GM21723 (cell line): ENCODE data around the gene SNTG2.
A peak's percentile ranks its signal among the peaks of the same experiment; 100 is the strongest.
"Not testable (repeated sequence)": the region's sequence is repeated elsewhere in the genome, so short reads cannot be mapped to it uniquely, and the experiment has no call there.

Source experiments
- ATAC-seq: cut with Tn5 transposase; IDR thresholded peaks from one replicate; pipeline ENCODE4 v1.9.1; 2021; ENCODE audit warnings: mild to moderate bottlenecking, moderate library complexity; ENCODE audit not compliant: unreplicated experiment

The SNTG2 gene

GRCh38 chr2:950080-950966, at the start of gene SNTG2:
Gene SNTG2 (plus strand): TSS chr2:950849. CDS start chr2:950997, 148 bp downstream.
- ATAC-seq = peak; percentile 54

- ATAC-seq = no peak
Observed at GRCh38 chr2:902584-902983, 48.1 kb upstream of the SNTG2 start.

GRCh38 chr2:903223-903900, 47.3 kb upstream of the SNTG2 start:
- ATAC-seq = no peak

GRCh38 chr2:904246-905024, 46.2 kb upstream of the SNTG2 start:
- ATAC-seq = no peak

- no peak for ATAC-seq
Observed at GRCh38 chr2:905091-905832, 45.4 kb upstream of the SNTG2 start.

- no peak for ATAC-seq
Observed at GRCh38 chr2:905833-906140, 44.9 kb upstream of the SNTG2 start.

- ATAC-seq = no peak
Observed at GRCh38 chr2:907706-908105, 42.9 kb upstream of the SNTG2 start.

- no peak for ATAC-seq
Observed at GRCh38 chr2:908568-908967, 42.1 kb upstream of the SNTG2 start.

- ATAC-seq = not testable (repeated sequence)
Observed at GRCh38 chr2:909764-910379, 40.8 kb upstream of the SNTG2 start.

- ATAC-seq = no peak
Observed at GRCh38 chr2:910698-911097, 40.0 kb upstream of the SNTG2 start.

GRCh38 chr2:915979-916378, 34.7 kb upstream of the SNTG2 start:
- ATAC-seq = no peak

GRCh38 chr2:916935-917334, 33.7 kb upstream of the SNTG2 start:
- no peak for ATAC-seq

GRCh38 chr2:919672-920071, 31.0 kb upstream of the SNTG2 start:
- ATAC-seq = no peak

- no peak for ATAC-seq
Observed at GRCh38 chr2:920573-920972, 30.1 kb upstream of the SNTG2 start.

GRCh38 chr2:920999-921398, 29.6 kb upstream of the SNTG2 start:
- no peak for ATAC-seq

- no peak for ATAC-seq
Observed at GRCh38 chr2:922185-922584, 28.5 kb upstream of the SNTG2 start.

GRCh38 chr2:923832-924601, 26.6 kb upstream of the SNTG2 start:
- ATAC-seq = no peak

GRCh38 chr2:924701-925100, 25.9 kb upstream of the SNTG2 start:
- ATAC-seq = no peak

- ATAC-seq = no peak
Observed at GRCh38 chr2:925309-925708, 25.3 kb upstream of the SNTG2 start.

GRCh38 chr2:925711-926110, 24.9 kb upstream of the SNTG2 start:
- no peak for ATAC-seq
